Measurements from ENCODE around the gene UNC45A. TPM values are rescaled to one million over a fixed set of nuclear protein-coding genes. Genes with fewer than 3 reads are reported as not detected.

UNC45A gene
- total RNA-seq, 1 experiment from 2014 or later = 68.4 TPM

GRCh38 chr15:90909976-90910375 is 25.1 kb upstream of the UNC45A start:
- ATAC-seq = no peak
- H4K20me1 ChIP-seq (ENCODE audit: low read length) = no peaks in the 10 kb centered on the region

DNA sequence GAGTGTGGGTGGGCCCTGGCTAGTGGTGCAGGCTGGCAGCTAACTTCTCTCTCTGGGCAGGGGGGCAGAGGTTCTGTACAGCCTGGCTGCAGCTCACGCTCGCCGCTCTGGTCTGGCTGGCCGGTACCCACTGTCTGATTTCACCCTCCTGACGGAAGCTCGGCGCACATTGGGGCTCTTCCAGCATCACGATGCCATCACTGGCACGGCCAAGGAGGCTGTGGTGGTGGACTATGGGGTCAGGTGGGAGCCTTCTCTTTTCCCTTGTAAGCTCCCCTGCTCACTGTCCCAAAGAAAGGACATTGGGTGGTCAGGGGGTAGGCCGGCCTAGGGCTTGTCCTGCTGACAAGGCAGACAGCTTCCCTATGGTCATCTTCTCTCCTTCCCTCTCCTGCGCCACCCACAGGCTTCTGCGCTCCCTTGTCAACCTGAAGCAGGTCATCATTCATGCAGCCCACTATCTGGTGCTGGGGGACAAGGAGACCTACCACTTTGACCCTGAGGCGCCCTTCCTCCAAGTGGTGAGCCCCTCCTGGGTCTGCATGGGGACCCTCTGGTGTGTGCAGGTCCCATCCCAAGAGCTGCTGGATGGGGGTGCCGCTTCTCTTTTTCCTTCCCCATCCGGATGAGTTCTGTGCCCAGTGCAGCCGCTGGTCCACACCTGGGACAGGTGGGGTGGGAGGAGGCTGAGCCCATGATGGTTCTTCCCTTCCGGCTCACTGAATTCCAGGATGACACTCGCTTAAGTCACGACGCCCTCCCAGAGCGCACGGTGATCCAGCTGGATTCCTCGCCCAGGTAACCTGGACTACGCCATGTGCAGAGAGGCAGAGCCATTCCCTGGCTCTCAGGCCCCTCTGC is 24.4 kb upstream of the UNC45A start:
- POLR2A ChIA-PET (ENCODE audit: unreplicated experiment) = no interaction called here
- DNase-seq = no peak
- TF ChIP-seq EZH2 (IDR thresholded peaks at IDR 0.05; ENCODE audit: low read length, unreplicated experiment) (no peak), CTCF (conservative IDR thresholded peaks at IDR 0.05; ENCODE audit: low read depth, low read length) (no peak), EZH2phosphoT487 (IDR thresholded peaks at IDR 0.05; ENCODE audit: borderline replicate concordance, low read length) (no peak)
- BruUV-seq (replicated peaks) = no TSS peak
- no peaks in the 10 kb centered on the region for H3F3A ChIP-seq (ENCODE audit: low read length, unreplicated experiment)
- H3K27me3 ChIP-seq (ENCODE audit: low read length) = no peaks in the 10 kb centered on the region
- no peak overlapping the region for H2AFZ ChIP-seq (ENCODE audit: low read length)
- H3K27ac ChIP-seq (ENCODE audit: low read length) = no peak overlapping the region
- no peaks in the 10 kb centered on the region for H3K9me3 ChIP-seq (ENCODE audit: low read length)
- ATAC-seq = no peak
- intact Hi-C loops (cut with micrococcal nuclease) = no loop called here
- H3K9ac ChIP-seq (ENCODE audit: low read length) = no peak overlapping the region
- H3K4me1 ChIP-seq (ENCODE audit: insufficient read depth, low read length) = no peaks in the 10 kb centered on the region
- H3K4me3 ChIP-seq (ENCODE audit: low read length) = no peak overlapping the region
- no peak overlapping the region for H3K4me2 ChIP-seq (ENCODE audit: low read length)
- CTCF ChIA-PET = no interaction called here
- H3K36me3 ChIP-seq (ENCODE audit: low read depth, low read length) = peaks cover 7% of the 10 kb centered on the region
- no peaks in the 10 kb centered on the region for H3K79me2 ChIP-seq (ENCODE audit: low read length)
- H3K9me2 ChIP-seq (replicated peaks; ENCODE audit: low read length) = no peaks in the 10 kb centered on the region
- no peaks in the 10 kb centered on the region for H4K20me1 ChIP-seq (ENCODE audit: low read length)

More at GRCh38 chr15:90909976-90910375, 25.1 kb upstream of the UNC45A start:
- no peak for DNase-seq
- H3K4me2 ChIP-seq (ENCODE audit: low read length) = no peak overlapping the region
- H3K27ac ChIP-seq (ENCODE audit: low read length) = no peak overlapping the region
- H3K9ac ChIP-seq (ENCODE audit: low read length) = no peak overlapping the region
- H3K27me3 ChIP-seq (ENCODE audit: low read length) = no peaks in the 10 kb centered on the region
- H3K4me1 ChIP-seq (ENCODE audit: insufficient read depth, low read length) = no peaks in the 10 kb centered on the region
- no peak overlapping the region for H2AFZ ChIP-seq (ENCODE audit: low read length)
- TF ChIP-seq CTCF (conservative IDR thresholded peaks at IDR 0.05; ENCODE audit: low read depth, low read length) (no peak), EZH2phosphoT487 (IDR thresholded peaks at IDR 0.05; ENCODE audit: borderline replicate concordance, low read length) (no peak), EZH2 (IDR thresholded peaks at IDR 0.05; ENCODE audit: low read length, unreplicated experiment) (no peak)
- H3K4me3 ChIP-seq (ENCODE audit: low read length) = no peak overlapping the region
- no peaks in the 10 kb centered on the region for H3K9me3 ChIP-seq (ENCODE audit: low read length)
- CTCF ChIA-PET = no interaction called here
- no peaks in the 10 kb centered on the region for H3K9me2 ChIP-seq (replicated peaks; ENCODE audit: low read length)
- intact Hi-C loops (cut with micrococcal nuclease) = no loop called here
- POLR2A ChIA-PET (ENCODE audit: unreplicated experiment) = no interaction called here
- H3K79me2 ChIP-seq (ENCODE audit: low read length) = peaks cover 4% of the 10 kb centered on the region; the same call in 1 of the 2 replicates
- no TSS peak for BruUV-seq (replicated peaks)
- H3K36me3 ChIP-seq (ENCODE audit: low read depth, low read length) = peaks cover 11% of the 10 kb centered on the region
- no peaks in the 10 kb centered on the region for H3F3A ChIP-seq (ENCODE audit: low read length, unreplicated experiment)

DNA sequence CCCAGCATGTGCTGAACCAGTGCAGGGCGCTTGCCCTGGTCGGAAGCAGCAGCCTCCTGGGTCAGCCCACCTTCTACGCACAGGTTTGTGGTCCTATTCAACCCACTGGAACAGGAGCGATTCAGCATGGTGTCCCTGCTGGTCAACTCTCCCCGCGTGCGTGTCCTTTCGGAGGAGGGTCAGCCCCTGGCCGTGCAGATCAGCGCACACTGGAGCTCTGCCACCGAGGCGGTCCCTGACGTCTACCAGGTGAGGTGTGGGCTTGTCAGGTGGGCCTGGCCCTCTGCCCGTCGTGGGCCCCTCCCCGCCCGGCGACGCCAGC is 23.8 kb upstream of the UNC45A start:
- POLR2A ChIA-PET (ENCODE audit: unreplicated experiment) = no interaction called here
- BruUV-seq (replicated peaks) = no TSS peak
- CTCF ChIA-PET = no interaction called here
- TF ChIP-seq EZH2phosphoT487 (IDR thresholded peaks at IDR 0.05; ENCODE audit: borderline replicate concordance, low read length) (no peak), EZH2 (IDR thresholded peaks at IDR 0.05; ENCODE audit: low read length, unreplicated experiment) (no peak), CTCF (conservative IDR thresholded peaks at IDR 0.05; ENCODE audit: low read depth, low read length) (no peak)
- Histone ChIP-seq H3K9me2 (replicated peaks; ENCODE audit: low read length) (no peaks in the 10 kb centered on the region), H3K9ac (ENCODE audit: low read length) (no peak overlapping the region), H3K9me3 (ENCODE audit: low read length) (no peaks in the 10 kb centered on the region), H3F3A (ENCODE audit: low read length, unreplicated experiment) (no peaks in the 10 kb centered on the region), H3K79me2 (ENCODE audit: low read length) (no peaks in the 10 kb centered on the region), H2AFZ (ENCODE audit: low read length) (no peak overlapping the region), H3K27ac (ENCODE audit: low read length) (no peak overlapping the region), H3K4me1 (ENCODE audit: insufficient read depth, low read length) (no peaks in the 10 kb centered on the region), H3K36me3 (ENCODE audit: low read depth, low read length) (peaks cover 7% of the 10 kb centered on the region), H4K20me1 (ENCODE audit: low read length) (no peaks in the 10 kb centered on the region), H3K4me2 (ENCODE audit: low read length) (no peak overlapping the region), H3K4me3 (ENCODE audit: low read length) (no peak overlapping the region), H3K27me3 (ENCODE audit: low read length) (no peaks in the 10 kb centered on the region)
- intact Hi-C loops (cut with micrococcal nuclease) = no loop called here
- ATAC-seq (no peak), DNase-seq (no peak)
